HepG2 (cell line): Measurements from ENCODE around the gene PIANP. TPM values are rescaled to one million over a fixed set of nuclear protein-coding genes. Genes with fewer than 3 reads are reported as not detected.

ENCODE experiments used
- ATRX ChIP-seq: sonication (generic); formaldehyde crosslinking; IDR thresholded peaks from 2 replicates; pipeline ENCODE4 v1.4.0; 2020; ENCODE audit warnings: missing genetic modification reagents, borderline replicate concordance
- CC2D1A ChIP-seq: sonication (generic); formaldehyde crosslinking; IDR thresholded peaks from 2 replicates; pipeline ENCODE4 v1.8.1; 2023; ENCODE audit warnings: mild to moderate bottlenecking, missing genetic modification reagents
- KDM5B ChIP-seq: sonication (generic); formaldehyde crosslinking; IDR thresholded peaks from 2 replicates; pipeline ENCODE4 v1.4.0; 2020; ENCODE audit warnings: missing genetic modification reagents, mild to moderate bottlenecking, borderline replicate concordance
- NCOA2 ChIP-seq: sonication (generic); formaldehyde crosslinking; IDR thresholded peaks from 2 replicates; pipeline ENCODE4 v1.8.0; 2022; ENCODE audit warnings: inconsistent platforms
- NFAT5 ChIP-seq: sonication (generic); formaldehyde crosslinking; IDR thresholded peaks from 2 replicates; pipeline ENCODE4 v1.4.0; 2020; ENCODE audit warnings: missing genetic modification reagents
- REST ChIP-seq, 2 experiments: IDR thresholded peaks; 2 replicates each; pipeline ENCODE4 v1.6.1; 2011 to 2012; ENCODE audit warnings: low read length in 2 of 2, borderline replicate concordance in 1 of 2, low read depth in 1 of 2, mild to moderate bottlenecking in 1 of 2, moderate library complexity in 1 of 2
- REXO4 ChIP-seq: sonication (generic); formaldehyde crosslinking; IDR thresholded peaks from 2 replicates; pipeline ENCODE4 v1.8.0; 2022; ENCODE audit warnings: missing genetic modification reagents, mild to moderate bottlenecking, borderline replicate concordance
- RFXANK ChIP-seq: IDR thresholded peaks from 2 replicates; pipeline ENCODE4 v1.6.1; 2016
- SRSF1 ChIP-seq: fragments of 200-400 bp; formaldehyde crosslinking; optimal IDR thresholded peaks from 2 replicates; pipeline ENCODE3; 2017; ENCODE audit warnings: mild to moderate bottlenecking, low read depth, low read length, moderate library complexity
- ZEB1 ChIP-seq: IDR thresholded peaks from 2 replicates; pipeline ENCODE4 v1.6.1; 2012; ENCODE audit warnings: mild to moderate bottlenecking, low read depth, inconsistent platforms; ENCODE audit not compliant: insufficient replicate concordance
- ZMAT3 ChIP-seq: sonication (generic); formaldehyde crosslinking; conservative IDR thresholded peaks from 2 replicates; pipeline ENCODE4 v1.7.0; 2021; ENCODE audit warnings: missing genetic modification reagents
- ZNF350 ChIP-seq: sonication (generic); formaldehyde crosslinking; IDR thresholded peaks from 2 replicates; pipeline ENCODE4 v1.4.0; 2020; ENCODE audit warnings: mild to moderate bottlenecking, low read depth, missing genetic modification reagents, borderline replicate concordance
- ZNF446 ChIP-seq: sonication (generic); formaldehyde crosslinking; IDR thresholded peaks from 2 replicates; pipeline ENCODE4 v1.5.0; 2020; ENCODE audit warnings: mild to moderate bottlenecking, missing genetic modification reagents
- ZNF766 ChIP-seq: sonication (generic); formaldehyde crosslinking; IDR thresholded peaks from 2 replicates; pipeline ENCODE4 v1.5.0; 2020; ENCODE audit warnings: missing genetic modification reagents, borderline replicate concordance
- ZNF792 ChIP-seq: IDR thresholded peaks from 2 replicates; pipeline ENCODE4 v1.6.1; 2016
- ZNF883 ChIP-seq: sonication (generic); formaldehyde crosslinking; IDR thresholded peaks from 2 replicates; pipeline ENCODE4 v1.5.1; 2020; ENCODE audit warnings: mild to moderate bottlenecking, missing genetic modification reagents; ENCODE audit errors: not compliant biosample characterization
- ZSCAN22 ChIP-seq: sonication (generic); formaldehyde crosslinking; IDR thresholded peaks from 2 replicates; pipeline ENCODE4 v1.4.0; 2020; ENCODE audit warnings: mild to moderate bottlenecking, missing genetic modification reagents
- polyA plus RNA-seq, 8 experiments: library from polyadenylated mRNA; depleted of rRNA in 3 of 8; stranded (reverse) in 7 of 8; unstranded in 1 of 8; fragments of >200 nt; fragmentation: Illumina TruSeq in 4 of 8; extraction: Trizol in 4 of 8; gene quantifications; 2 replicates each; pipeline versions ENCODE4 v1.2.1 to v1.2.3, GENCODE V29; 2011 to 2016; ENCODE audit warnings: low read depth in 4 of 8, missing spikeins in 1 of 8, mixed read lengths in 1 of 8; ENCODE audit not compliant: insufficient read depth in 1 of 8
- total RNA-seq, 5 experiments: library from RNA; depleted of rRNA; stranded (reverse); fragments of >200 nt; fragmentation: Illumina TruSeq; extraction: Trizol; gene quantifications; 2 replicates each; pipeline ENCODE4 v1.2.3, GENCODE V29; 2016; ENCODE audit warnings: low read depth in 1 of 5
- TF ChIP-seq, protein P1 (sequence below): IDR thresholded peaks from 2 replicates; pipeline ENCODE4 v1.6.1; 2016; ENCODE audit warnings: low read depth, control low read depth
- TF ChIP-seq, protein P2 (sequence below): sonication (generic); formaldehyde crosslinking; IDR thresholded peaks from 2 replicates; pipeline ENCODE4 v1.8.0; 2022; ENCODE audit warnings: missing genetic modification reagents, mild to moderate bottlenecking, inconsistent platforms, borderline replicate concordance

The PIANP gene
- total and polyA plus RNA-seq, 2 of the 13 experiments (the other 11 are each of a cell fraction or from before 2014, with no cell fraction given) = not detected

GRCh38 chr12:6688543-6688998 lies 12.0 kb downstream of the PIANP start (continued):
- TF ChIP-seq, protein P1, sequence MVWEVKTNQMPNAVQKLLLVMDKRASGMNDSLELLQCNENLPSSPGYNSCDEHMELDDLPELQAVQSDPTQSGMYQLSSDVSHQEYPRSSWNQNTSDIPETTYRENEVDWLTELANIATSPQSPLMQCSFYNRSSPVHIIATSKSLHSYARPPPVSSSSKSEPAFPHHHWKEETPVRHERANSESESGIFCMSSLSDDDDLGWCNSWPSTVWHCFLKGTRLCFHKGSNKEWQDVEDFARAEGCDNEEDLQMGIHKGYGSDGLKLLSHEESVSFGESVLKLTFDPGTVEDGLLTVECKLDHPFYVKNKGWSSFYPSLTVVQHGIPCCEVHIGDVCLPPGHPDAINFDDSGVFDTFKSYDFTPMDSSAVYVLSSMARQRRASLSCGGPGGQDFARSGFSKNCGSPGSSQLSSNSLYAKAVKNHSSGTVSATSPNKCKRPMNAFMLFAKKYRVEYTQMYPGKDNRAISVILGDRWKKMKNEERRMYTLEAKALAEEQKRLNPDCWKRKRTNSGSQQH (CRISPR knock-in tag) = peak; percentile 39; the same call in 1 of the 2 replicates
- no peak for TF ChIP-seq ZSCAN22 (CRISPR knock-in tag)
- no peak for TF ChIP-seq NCOA2 (CRISPR knock-in tag)
- TF ChIP-seq ZEB1 = no peak
- no peak for TF ChIP-seq NFAT5 (CRISPR knock-in tag)
- TF ChIP-seq ZMAT3 (CRISPR knock-in tag) = peak; percentile 9; the same call in 1 of the 2 replicates
- TF ChIP-seq SRSF1 = no peak
- no peak for TF ChIP-seq RFXANK (CRISPR knock-in tag)
- TF ChIP-seq ZNF446 (CRISPR knock-in tag) = no peak
- TF ChIP-seq ZNF350 (CRISPR knock-in tag) = no peak; the same call in 1 of the 2 replicates
- peak; percentile 31 for TF ChIP-seq ZNF883 (CRISPR knock-in tag)
- no peak for TF ChIP-seq KDM5B (CRISPR knock-in tag)
- no peak for TF ChIP-seq REXO4 (CRISPR knock-in tag)
- no peak for TF ChIP-seq ZNF766
- peak in 1 of 2 experiments; percentile 16; a peak in 1 of 4 replicates for TF ChIP-seq REST (IDR thresholded peaks at IDR 0.05; ENCODE audit: borderline replicate concordance in 1 of 2, low read depth in 1 of 2, low read length in 2 of 2)
- TF ChIP-seq ATRX (CRISPR knock-in tag) = no peak
- TF ChIP-seq CC2D1A (CRISPR knock-in tag) = no peak
- TF ChIP-seq, protein P2, sequence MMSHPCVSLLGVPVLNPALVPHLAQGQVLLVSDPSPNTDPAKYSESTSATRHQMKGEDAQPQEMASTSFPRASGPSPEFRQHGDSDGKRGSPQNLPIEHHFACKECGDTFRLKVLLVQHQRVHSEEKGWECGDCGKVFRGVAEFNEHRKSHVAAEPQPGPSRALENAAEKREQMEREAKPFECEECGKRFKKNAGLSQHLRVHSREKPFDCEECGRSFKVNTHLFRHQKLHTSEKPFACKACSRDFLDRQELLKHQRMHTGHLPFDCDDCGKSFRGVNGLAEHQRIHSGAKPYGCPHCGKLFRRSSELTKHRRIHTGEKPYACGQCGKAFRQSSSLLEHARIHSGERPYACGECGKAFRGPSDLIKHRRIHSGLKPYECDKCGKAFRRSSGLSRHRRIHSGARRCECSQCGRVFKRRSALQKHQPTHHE (CRISPR knock-in tag) = no peak
- no peak for TF ChIP-seq ZNF792 (CRISPR knock-in tag)
